ENCODE results near the gene ENDOU. TPM values are rescaled to one million over a fixed set of nuclear protein-coding genes. Genes with fewer than 3 reads are reported as not detected.

The ENDOU gene
- total and polyA plus RNA-seq, 10 donors: 0.05 to 0.92 (median 0.24) TPM; not detected in 4

DNA sequence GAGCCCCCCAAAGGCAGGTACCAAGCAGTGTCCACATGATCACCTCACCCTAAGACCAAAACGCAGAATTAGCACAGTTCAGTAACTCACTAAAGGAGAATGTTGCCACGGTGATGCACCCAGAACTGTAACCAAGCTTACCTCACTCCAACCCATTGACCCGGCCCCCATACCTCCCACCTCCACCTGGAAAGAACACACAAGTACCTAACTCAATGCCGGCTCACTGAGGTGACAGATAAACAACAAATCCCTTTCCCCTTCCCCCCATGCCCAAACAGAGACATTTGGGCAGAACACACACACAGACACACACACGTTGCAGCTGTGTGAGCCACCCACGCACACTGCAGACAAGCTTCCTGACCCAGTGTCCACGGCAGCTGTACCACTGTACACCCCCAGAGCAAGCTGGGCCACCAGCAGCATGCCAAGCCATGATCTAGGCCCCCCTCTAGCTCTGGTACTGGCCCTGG, 32.1 kb upstream of the ENDOU start:
- DNase-seq: no peak
- no peaks in the 10 kb centered on the region for H3K27me3 ChIP-seq (replicated peaks in 1 of 7)
- H3K4me1 ChIP-seq: peaks cover 31 to 86% (median 73%) of the 10 kb centered on the region in 6 donors
- H3K27ac ChIP-seq: peak overlapping the region; percentile 22 to 89 (median 79)
- peak overlapping the region; percentile 20 to 72 (median 56) for H3K4me3 ChIP-seq
- intact Hi-C loops (cut with DNase I; ENCODE audit: low total_unique reads): no loop called here
- WGBS, 5 donors: 32 to 51% (median 40%) methylated on average over 7 of the region's 7 CpGs
- H3K36me3 ChIP-seq: no peaks in the 10 kb centered on the region
- TF ChIP-seq, protein P1, sequence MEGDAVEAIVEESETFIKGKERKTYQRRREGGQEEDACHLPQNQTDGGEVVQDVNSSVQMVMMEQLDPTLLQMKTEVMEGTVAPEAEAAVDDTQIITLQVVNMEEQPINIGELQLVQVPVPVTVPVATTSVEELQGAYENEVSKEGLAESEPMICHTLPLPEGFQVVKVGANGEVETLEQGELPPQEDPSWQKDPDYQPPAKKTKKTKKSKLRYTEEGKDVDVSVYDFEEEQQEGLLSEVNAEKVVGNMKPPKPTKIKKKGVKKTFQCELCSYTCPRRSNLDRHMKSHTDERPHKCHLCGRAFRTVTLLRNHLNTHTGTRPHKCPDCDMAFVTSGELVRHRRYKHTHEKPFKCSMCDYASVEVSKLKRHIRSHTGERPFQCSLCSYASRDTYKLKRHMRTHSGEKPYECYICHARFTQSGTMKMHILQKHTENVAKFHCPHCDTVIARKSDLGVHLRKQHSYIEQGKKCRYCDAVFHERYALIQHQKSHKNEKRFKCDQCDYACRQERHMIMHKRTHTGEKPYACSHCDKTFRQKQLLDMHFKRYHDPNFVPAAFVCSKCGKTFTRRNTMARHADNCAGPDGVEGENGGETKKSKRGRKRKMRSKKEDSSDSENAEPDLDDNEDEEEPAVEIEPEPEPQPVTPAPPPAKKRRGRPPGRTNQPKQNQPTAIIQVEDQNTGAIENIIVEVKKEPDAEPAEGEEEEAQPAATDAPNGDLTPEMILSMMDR (IDR thresholded peaks at IDR 0.05 in 8 of 11, conservative IDR thresholded peaks at IDR 0.05 in 3 of 11): no peak
- no peak for TF ChIP-seq POLR2AphosphoS5 (IDR thresholded peaks at IDR 0.05)
- no peak for TF ChIP-seq POLR2A (IDR thresholded peaks at IDR 0.05)
- no peaks in the 10 kb centered on the region for H3K9me3 ChIP-seq

DNA sequence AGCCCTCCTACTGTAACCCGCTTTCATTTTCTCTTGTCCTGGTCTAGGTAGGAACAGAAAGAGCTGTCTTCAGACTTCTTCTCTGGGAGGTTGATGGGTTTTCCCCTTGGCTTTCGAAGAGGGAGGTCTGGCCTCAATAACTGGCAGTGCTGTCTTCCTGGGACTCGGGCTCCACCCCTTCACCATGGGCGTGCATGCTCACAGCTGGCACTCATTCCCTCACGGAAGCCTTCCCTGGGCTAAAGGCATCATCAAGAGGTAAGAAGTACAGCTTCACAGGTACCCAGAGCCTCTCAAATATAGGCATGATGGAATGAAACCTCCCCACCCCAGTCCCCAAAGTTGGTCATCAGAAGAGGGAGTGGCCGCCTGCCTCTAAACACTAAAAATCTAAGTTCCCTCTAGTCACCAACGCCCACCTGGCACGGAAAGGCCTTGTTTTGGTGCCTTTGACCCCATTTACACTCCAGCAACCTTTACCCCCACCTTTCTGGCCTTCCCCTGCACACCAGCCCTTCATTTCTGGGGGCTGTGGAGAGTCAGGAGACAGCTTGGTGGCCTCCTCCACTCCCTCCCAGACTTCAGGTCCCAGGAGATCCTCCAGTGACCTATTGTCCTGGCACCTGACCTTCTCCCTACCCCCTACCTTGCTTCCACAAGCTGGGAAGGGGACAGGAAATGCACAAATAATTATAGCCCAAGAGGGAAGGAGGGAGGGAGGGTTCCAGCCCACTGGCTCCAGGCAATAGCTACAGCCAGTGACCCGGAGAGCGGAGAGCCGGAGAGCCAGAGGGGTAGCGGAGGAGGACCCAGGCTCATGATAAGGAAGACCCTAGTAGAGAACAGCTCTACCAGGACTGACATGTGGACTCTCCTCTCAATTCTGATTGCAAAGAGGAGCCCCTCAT, 30.6 kb upstream of the ENDOU start:
- Histone ChIP-seq H3K4me3 (peak overlapping the region in 7 of 8 donors; percentile 16 to 72 (median 56)), H3K27ac (peak overlapping the region; percentile 13 to 89 (median 75)), H3K36me3 (peaks cover 0 to 10% (median 0%) of the 10 kb centered on the region in 6 donors), H3K4me1 (peaks cover 32 to 96% (median 82%) of the 10 kb centered on the region in 6 donors), H3K9me3 (no peaks in the 10 kb centered on the region), H3K27me3 (replicated peaks in 1 of 7) (no peaks in the 10 kb centered on the region)
- TF ChIP-seq POLR2A (IDR thresholded peaks at IDR 0.05) (no peak), POLR2AphosphoS5 (IDR thresholded peaks at IDR 0.05) (no peak)
- TF ChIP-seq, protein P1 (IDR thresholded peaks at IDR 0.05 in 8 of 11, conservative IDR thresholded peaks at IDR 0.05 in 3 of 11): no peak
- peak; percentile 67 for DNase-seq
- intact Hi-C loops (cut with DNase I; ENCODE audit: low total_unique reads): no loop called here
- WGBS, 5 donors: 47 to 67% (median 57%) methylated on average over 11 to 12 of the region's 12 CpGs

DNA sequence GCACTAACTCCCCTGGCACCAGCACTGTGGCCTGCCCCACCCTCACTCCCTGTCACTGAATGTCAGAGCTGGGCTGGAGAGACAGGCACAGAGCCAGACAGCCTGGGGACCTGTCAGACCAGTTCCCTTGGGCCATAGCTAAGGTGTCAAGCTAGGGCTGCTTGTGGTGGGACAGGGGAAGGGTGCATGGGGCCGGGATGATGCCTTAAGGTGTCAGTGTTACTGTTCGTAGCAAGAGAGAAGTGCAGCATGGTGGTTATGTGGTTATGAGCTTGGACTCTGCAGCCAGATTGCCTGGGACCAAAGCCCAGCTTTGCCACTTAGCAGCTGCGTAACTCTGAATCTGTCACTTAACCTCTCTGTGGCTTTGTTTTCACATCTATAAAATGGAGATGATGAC, 29.6 kb upstream of the ENDOU start:
- peaks cover 0 to 19% (median 0%) of the 10 kb centered on the region in 6 donors for H3K36me3 ChIP-seq
- 40 to 66% (median 62%) methylated on average over 3 of the region's 3 CpGs for WGBS, 5 donors
- TF ChIP-seq POLR2AphosphoS5 (IDR thresholded peaks at IDR 0.05): peak in 1 of 3 donors; percentile 22
- TF ChIP-seq, protein P1 (IDR thresholded peaks at IDR 0.05 in 8 of 11, conservative IDR thresholded peaks at IDR 0.05 in 3 of 11): no peak
- peak; percentile 66 for DNase-seq
- peaks cover 32 to 100% (median 86%) of the 10 kb centered on the region in 6 donors for H3K4me1 ChIP-seq
- intact Hi-C loops (cut with DNase I; ENCODE audit: low total_unique reads): no loop called here
- H3K4me3 ChIP-seq: peak overlapping the region in 2 of 8 donors; percentile 55 to 72
- no peaks in the 10 kb centered on the region for H3K9me3 ChIP-seq
- no peaks in the 10 kb centered on the region for H3K27me3 ChIP-seq (replicated peaks in 1 of 7)
- peak overlapping the region in 7 of 8 donors; percentile 13 to 89 (median 78) for H3K27ac ChIP-seq

DNA sequence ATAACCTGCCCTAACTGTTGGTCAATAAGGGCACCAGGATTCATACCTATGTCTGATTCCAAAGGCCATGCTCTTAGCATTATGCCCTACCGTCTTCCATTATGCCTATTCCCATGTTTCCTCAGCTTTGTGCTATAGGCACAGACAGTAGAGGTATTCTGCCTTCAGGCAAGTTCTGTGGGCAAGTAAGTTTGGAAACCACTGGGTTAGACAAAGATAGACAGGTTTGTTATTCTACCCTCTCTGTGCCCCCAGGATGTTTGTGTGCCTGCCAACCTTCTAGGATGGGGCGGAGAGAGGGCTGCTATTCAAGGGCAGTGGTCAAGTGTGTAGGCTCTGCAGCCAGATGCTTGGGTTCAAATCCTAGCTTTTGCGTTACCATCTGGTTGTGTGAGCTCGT, 28.8 kb upstream of the ENDOU start:
- H3K4me3 ChIP-seq: no peak overlapping the region
- intact Hi-C loops (cut with DNase I; ENCODE audit: low total_unique reads): no loop called here
- DNase-seq: no peak
- no peak for TF ChIP-seq POLR2A (IDR thresholded peaks at IDR 0.05)
- TF ChIP-seq, protein P1 (IDR thresholded peaks at IDR 0.05 in 8 of 11, conservative IDR thresholded peaks at IDR 0.05 in 3 of 11): no peak
- no peak for TF ChIP-seq POLR2AphosphoS5 (IDR thresholded peaks at IDR 0.05)
- WGBS, 5 donors: 72 to 92% (median 82%) methylated on average over 4 of the region's 4 CpGs
- no peaks in the 10 kb centered on the region for H3K27me3 ChIP-seq (replicated peaks in 1 of 7)
- peaks cover 29 to 100% (median 79%) of the 10 kb centered on the region in 6 donors for H3K4me1 ChIP-seq
- H3K9me3 ChIP-seq: no peaks in the 10 kb centered on the region
- peaks cover 0 to 26% (median 0%) of the 10 kb centered on the region in 6 donors for H3K36me3 ChIP-seq
- peak overlapping the region in 7 of 8 donors; percentile 60 to 89 (median 78) for H3K27ac ChIP-seq
